Fibroblast of lung (primary cell): Measurements from ENCODE around the gene CAMTA1.

Experiments
- EZH2 ChIP-seq: IDR thresholded peaks from 2 replicates; pipeline ENCODE4 v1.5.1; 2012; ENCODE audit warnings: low read length, control low read depth, mild to moderate bottlenecking; ENCODE audit errors: missing control alignments
- TF ChIP-seq, protein P1 (sequence below), 2 donors: IDR thresholded peaks in 1 of 2; conservative IDR thresholded peaks in 1 of 2; 1 replicate in 1 of 2; 2 replicates in 1 of 2; pipeline ENCODE4 v1.5.1; 2011 to 2012; ENCODE audit warnings: low read length in 2 of 2, control low read depth in 1 of 2, inconsistent platforms in 1 of 2, low read depth in 1 of 2, mild to moderate bottlenecking in 1 of 2

DNA sequence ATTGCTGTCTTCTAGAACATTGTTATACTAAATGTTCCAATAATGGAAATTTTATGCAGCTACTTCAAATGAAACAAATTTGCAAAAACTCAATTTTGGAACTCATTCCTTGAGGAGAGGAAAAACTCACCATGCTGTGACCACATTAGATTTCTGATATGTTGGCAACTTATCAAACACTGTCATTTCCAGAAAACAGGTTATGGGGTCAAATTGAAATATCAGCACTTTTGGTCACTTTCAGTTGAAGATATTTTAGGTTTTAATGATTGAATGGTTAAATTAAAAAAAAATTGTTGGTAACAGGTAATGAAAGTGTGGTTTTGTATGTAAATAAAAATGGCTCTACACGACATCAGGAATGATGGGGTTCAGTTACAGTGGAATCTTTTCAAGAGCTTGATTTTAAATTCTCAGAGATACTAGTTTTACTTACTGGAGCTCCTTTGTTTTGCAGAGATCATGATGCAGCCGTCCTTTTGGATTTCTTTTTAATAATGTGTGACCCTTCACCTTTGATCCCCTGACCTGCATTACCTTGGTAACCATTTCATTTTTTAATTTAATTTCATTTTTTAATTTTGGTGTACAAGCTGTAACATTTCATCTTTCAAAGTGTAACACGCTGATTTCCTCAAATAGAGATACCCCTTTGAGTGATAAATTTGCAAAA lies 86.2 kb downstream of the CAMTA1 start:
- TF ChIP-seq, protein P1, sequence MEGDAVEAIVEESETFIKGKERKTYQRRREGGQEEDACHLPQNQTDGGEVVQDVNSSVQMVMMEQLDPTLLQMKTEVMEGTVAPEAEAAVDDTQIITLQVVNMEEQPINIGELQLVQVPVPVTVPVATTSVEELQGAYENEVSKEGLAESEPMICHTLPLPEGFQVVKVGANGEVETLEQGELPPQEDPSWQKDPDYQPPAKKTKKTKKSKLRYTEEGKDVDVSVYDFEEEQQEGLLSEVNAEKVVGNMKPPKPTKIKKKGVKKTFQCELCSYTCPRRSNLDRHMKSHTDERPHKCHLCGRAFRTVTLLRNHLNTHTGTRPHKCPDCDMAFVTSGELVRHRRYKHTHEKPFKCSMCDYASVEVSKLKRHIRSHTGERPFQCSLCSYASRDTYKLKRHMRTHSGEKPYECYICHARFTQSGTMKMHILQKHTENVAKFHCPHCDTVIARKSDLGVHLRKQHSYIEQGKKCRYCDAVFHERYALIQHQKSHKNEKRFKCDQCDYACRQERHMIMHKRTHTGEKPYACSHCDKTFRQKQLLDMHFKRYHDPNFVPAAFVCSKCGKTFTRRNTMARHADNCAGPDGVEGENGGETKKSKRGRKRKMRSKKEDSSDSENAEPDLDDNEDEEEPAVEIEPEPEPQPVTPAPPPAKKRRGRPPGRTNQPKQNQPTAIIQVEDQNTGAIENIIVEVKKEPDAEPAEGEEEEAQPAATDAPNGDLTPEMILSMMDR (conservative IDR thresholded peaks at IDR 0.05 in 1 of 2, IDR thresholded peaks at IDR 0.05 in 1 of 2; ENCODE audit: low read depth in 1 of 2, low read length in 2 of 2), result no peak
- no peak for TF ChIP-seq EZH2
